Liver (tissue), 9 donors: ENCODE results near the gene TRIO. TPM values are rescaled to one million over a fixed set of nuclear protein-coding genes. Genes with fewer than 3 reads are reported as not detected.

Experiments used
- DNase-seq: peaks from one replicate; pipeline ENCODE4 v3.0.0-alpha.2; 2017; ENCODE audit warnings: low spot score
- H3K27ac ChIP-seq, 2 donors: one replicate each; pipeline ENCODE4 v1.7.0; 2013; ENCODE audit warnings: inconsistent platforms in 2 of 2, low read length in 2 of 2, control low read depth in 1 of 2, low read depth in 1 of 2, mild to moderate bottlenecking in 1 of 2
- H3K27me3 ChIP-seq, 4 donors: one replicate each; pipeline versions ENCODE4 v1.6.1 to v1.7.0; 2013; ENCODE audit warnings: low read length in 3 of 4, inconsistent platforms in 1 of 4, mild to moderate bottlenecking in 1 of 4, moderate library complexity in 1 of 4; ENCODE audit not compliant: control insufficient read depth in 4 of 4, insufficient read depth in 4 of 4
- H3K36me3 ChIP-seq, 4 donors: one replicate each; pipeline versions ENCODE4 v1.6.1 to v1.7.0; 2013; ENCODE audit warnings: low read length in 3 of 4, mild to moderate bottlenecking in 3 of 4, low read depth in 1 of 4, moderate library complexity in 1 of 4; ENCODE audit not compliant: control insufficient read depth in 4 of 4, insufficient read depth in 3 of 4
- H3K4me1 ChIP-seq, 4 donors: one replicate each; pipeline versions ENCODE4 v1.6.1 to v1.7.0; 2013; ENCODE audit warnings: low read length in 3 of 4, mild to moderate bottlenecking in 3 of 4, moderate library complexity in 1 of 4; ENCODE audit not compliant: control insufficient read depth in 4 of 4, insufficient read depth in 4 of 4
- H3K4me3 ChIP-seq, 3 donors: one replicate each; pipeline versions ENCODE4 v1.6.1 to v1.7.0; 2013; ENCODE audit warnings: low read length in 3 of 3, control low read depth in 1 of 3, low read depth in 1 of 3, mild to moderate bottlenecking in 1 of 3
- H3K9ac ChIP-seq, 2 donors: one replicate each; pipeline ENCODE4 v1.7.0; 2013; ENCODE audit warnings: low read length in 2 of 2, mild to moderate bottlenecking in 2 of 2, moderate library complexity in 2 of 2, control low read depth in 1 of 2, low read depth in 1 of 2
- H3K9me3 ChIP-seq, 4 donors: one replicate each; pipeline versions ENCODE4 v1.6.1 to v1.7.0; 2013; ENCODE audit warnings: low read length in 3 of 4; ENCODE audit not compliant: control insufficient read depth in 4 of 4
- CTCF ChIP-seq: fragments of 150-350 bp; IDR thresholded peaks from 2 replicates; pipeline ENCODE4 v1.5.1; 2017; ENCODE audit warnings: improper control_type of control experiment, low read depth, low read length; ENCODE audit not compliant: missing input control
- EGR1 ChIP-seq, 2 donors: IDR thresholded peaks; 2 replicates each; pipeline ENCODE4 v1.6.1; 2016 to 2018; ENCODE audit warnings: antibody characterized with exemption in 2 of 2, low read depth in 2 of 2
- FOXA2 ChIP-seq: IDR thresholded peaks from 2 replicates; pipeline ENCODE4 v1.6.1; 2016; ENCODE audit warnings: antibody characterized with exemption
- GABPA ChIP-seq, 2 donors: IDR thresholded peaks in 1 of 2; conservative IDR thresholded peaks in 1 of 2; 2 replicates each; pipeline ENCODE4 v1.6.1; 2016; ENCODE audit warnings: antibody characterized with exemption in 2 of 2, mild to moderate bottlenecking in 1 of 2, moderate library complexity in 1 of 2
- HNF4A ChIP-seq, 2 donors: conservative IDR thresholded peaks; 2 replicates each; pipeline ENCODE4 v1.6.1; 2016; ENCODE audit warnings: antibody characterized with exemption in 2 of 2, mild to moderate bottlenecking in 2 of 2
- HNF4G ChIP-seq: IDR thresholded peaks from 2 replicates; pipeline ENCODE4 v1.6.1; 2016; ENCODE audit warnings: antibody characterized with exemption
- JUND ChIP-seq, 2 donors: IDR thresholded peaks; 2 replicates each; pipeline ENCODE4 v1.6.1; 2016; ENCODE audit warnings: antibody characterized with exemption in 2 of 2
- NR2F2 ChIP-seq: IDR thresholded peaks from 2 replicates; pipeline ENCODE4 v1.6.1; 2016; ENCODE audit warnings: antibody characterized with exemption
- RAD21 ChIP-seq, 2 donors: IDR thresholded peaks; 2 replicates each; pipeline ENCODE4 v1.6.1; 2016; ENCODE audit warnings: antibody characterized with exemption in 2 of 2, mild to moderate bottlenecking in 2 of 2
- RXRA ChIP-seq, 2 donors: IDR thresholded peaks; 2 replicates each; pipeline ENCODE4 v1.6.1; 2017 to 2018; ENCODE audit warnings: antibody characterized with exemption in 2 of 2, mild to moderate bottlenecking in 1 of 2
- SP1 ChIP-seq: IDR thresholded peaks from 2 replicates; pipeline ENCODE4 v1.6.1; 2018; ENCODE audit warnings: antibody characterized with exemption, mild to moderate bottlenecking
- TAF1 ChIP-seq: conservative IDR thresholded peaks from 2 replicates; pipeline ENCODE4 v1.6.1; 2016; ENCODE audit warnings: antibody characterized with exemption, mild to moderate bottlenecking
- YY1 ChIP-seq: IDR thresholded peaks from 2 replicates; pipeline ENCODE4 v1.6.1; 2016; ENCODE audit warnings: antibody characterized with exemption, mild to moderate bottlenecking
- WGBS: extraction: QIAGEN DNeasy Blood & Tissue Kit; methylation state at CpG from one replicate; pipeline ENCODE4 v1.1.7; 2013; 5-methylcytosine and 5-hydroxymethylcytosine counted together
- polyA plus RNA-seq, 2 donors: library from polyadenylated mRNA; stranded (reverse) in 1 of 2; unstranded in 1 of 2; fragments of 200-250 nt in 1 of 2; fragments of >200 nt in 1 of 2; fragmentation: Nextera tagmentation in 1 of 2; extraction: Ambion mirVana in 1 of 2; gene quantifications; one replicate each; pipeline versions ENCODE4 v1.2.1 to v1.2.3, GENCODE V29; 2013 to 2015
- total RNA-seq, 2 donors: library from RNA; depleted of rRNA; stranded (reverse); fragments of >200 nt; gene quantifications; one replicate each; pipeline ENCODE4 v1.2.3, GENCODE V29; 2014
- TF ChIP-seq, protein P1 (sequence below): IDR thresholded peaks from 2 replicates; pipeline ENCODE4 v1.6.1; 2016; ENCODE audit warnings: antibody characterized with exemption, mild to moderate bottlenecking
- TF ChIP-seq, protein P2 (sequence below): IDR thresholded peaks from 2 replicates; pipeline ENCODE4 v1.6.1; 2016; ENCODE audit warnings: antibody characterized with exemption
- donor health status: healthy.
- donor health status: healthy.
- donor health status: healthy.
- donor health status: healthy.
- donor health status: healthy.

Gene TRIO
- total and polyA plus RNA-seq, 4 donors, result 8.5 to 86.2 (median 16.0) TPM

DNA sequence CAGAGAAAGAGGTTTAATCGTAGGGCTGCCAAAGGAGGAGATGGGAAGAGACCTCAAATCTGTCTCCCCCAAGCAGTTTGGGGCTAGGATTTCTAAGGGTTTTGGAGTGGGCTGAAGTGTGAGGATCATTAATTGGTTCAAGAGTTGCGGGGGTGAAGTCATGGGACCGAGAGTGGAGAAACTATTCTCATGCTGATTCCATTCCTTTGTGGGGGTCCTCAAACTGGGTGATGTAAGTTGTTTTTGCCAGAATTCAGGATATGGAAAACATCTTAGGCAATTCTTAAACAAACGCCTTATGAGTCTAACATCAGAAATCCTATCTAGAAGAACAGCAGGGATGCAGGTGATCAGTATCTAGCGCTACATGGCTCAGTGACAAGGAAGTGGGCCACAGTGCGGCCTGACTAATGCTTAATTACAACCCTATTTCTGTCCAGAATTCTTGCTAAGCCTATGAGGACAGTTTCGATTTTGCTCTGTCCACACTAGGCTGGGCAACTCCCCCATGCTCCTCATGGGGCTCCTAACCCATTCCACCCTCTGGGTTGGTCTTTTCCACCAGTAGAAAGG, 27.7 kb upstream of the TRIO start:
- peaks cover 0 to 12% (median 1%) of the 10 kb centered on the region in 4 donors for H3K4me1 ChIP-seq
- H3K36me3 ChIP-seq, result no peaks in the 10 kb centered on the region
- no peak for DNase-seq
- no peaks in the 10 kb centered on the region for H3K27me3 ChIP-seq
- no peak overlapping the region for H3K27ac ChIP-seq
- no peaks in the 10 kb centered on the region for H3K9me3 ChIP-seq
- WGBS, result 97% methylated on average over 7 of the region's 7 CpGs
- no peak overlapping the region for H3K9ac ChIP-seq
- H3K4me3 ChIP-seq, result no peak overlapping the region
- TF ChIP-seq HNF4A (conservative IDR thresholded peaks at IDR 0.05) (no peak), TAF1 (no peak), RXRA (IDR thresholded peaks at IDR 0.05) (no peak), GABPA (IDR thresholded peaks at IDR 0.05 in 1 of 2, conservative IDR thresholded peaks at IDR 0.05 in 1 of 2) (no peak), NR2F2 (no peak)

DNA sequence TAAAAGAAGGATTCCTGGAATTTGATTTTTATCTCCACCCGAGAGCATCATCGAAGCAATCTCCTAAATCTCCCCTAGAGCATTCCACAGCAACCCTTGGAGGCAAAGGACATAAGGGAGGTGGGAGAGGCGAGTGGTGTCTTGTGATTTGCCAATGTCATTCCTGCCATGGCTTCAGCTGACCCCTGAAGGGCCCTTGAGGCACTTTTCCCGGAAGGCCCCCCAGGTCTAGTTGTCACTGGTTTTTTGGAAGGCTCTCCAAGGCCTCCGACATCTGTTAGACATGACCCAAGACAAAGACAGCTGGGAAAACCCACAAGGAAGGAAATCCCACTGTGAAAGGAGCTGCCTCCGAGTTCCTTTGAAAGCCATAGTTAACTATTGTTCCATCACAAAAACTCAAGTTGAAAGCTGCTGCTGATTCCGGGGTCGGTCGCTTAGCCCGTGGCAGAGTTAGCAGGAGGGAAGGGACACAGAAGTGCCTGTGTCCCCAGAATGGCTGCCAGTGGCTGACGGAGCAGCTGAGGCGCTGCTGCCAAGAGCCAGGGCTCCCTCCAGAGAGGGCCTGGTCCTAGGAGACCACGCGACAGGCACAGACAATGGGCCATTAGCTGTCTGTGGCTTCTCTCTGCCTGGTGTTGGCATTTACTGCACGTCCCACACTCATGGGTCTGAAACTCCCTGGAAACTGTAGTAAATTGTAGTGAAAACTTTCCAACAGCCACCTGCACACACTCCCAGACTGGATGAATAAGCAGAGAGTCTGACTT, 24.4 kb upstream of the TRIO start:
- H3K9ac ChIP-seq, result no peak overlapping the region
- TF ChIP-seq HNF4A (conservative IDR thresholded peaks at IDR 0.05) (no peak), HNF4G (no peak), RAD21 (IDR thresholded peaks at IDR 0.05) (no peak), RXRA (IDR thresholded peaks at IDR 0.05) (no peak), GABPA (IDR thresholded peaks at IDR 0.05 in 1 of 2, conservative IDR thresholded peaks at IDR 0.05 in 1 of 2) (no peak), JUND (IDR thresholded peaks at IDR 0.05) (no peak), NR2F2 (no peak), YY1 (no peak)
- no peak overlapping the region for H3K4me3 ChIP-seq
- no peaks in the 10 kb centered on the region for H3K36me3 ChIP-seq
- H3K27me3 ChIP-seq, result no peaks in the 10 kb centered on the region
- 86% methylated on average over 15 of the region's 15 CpGs for WGBS
- H3K4me1 ChIP-seq, result peaks cover 0 to 3% (median 0%) of the 10 kb centered on the region in 4 donors
- no peaks in the 10 kb centered on the region for H3K9me3 ChIP-seq
- no peak for DNase-seq
- H3K27ac ChIP-seq, result no peak overlapping the region

GRCh38 chr5:14120176-14120575, 23.0 kb upstream of the TRIO start:
- no peak overlapping the region for H3K4me3 ChIP-seq
- DNase-seq, result no peak
- H3K9me3 ChIP-seq, result no peaks in the 10 kb centered on the region
- H3K36me3 ChIP-seq, result no peaks in the 10 kb centered on the region
- no peaks in the 10 kb centered on the region for H3K27me3 ChIP-seq
- no peak overlapping the region for H3K9ac ChIP-seq
- TF ChIP-seq NR2F2 (no peak), RAD21 (IDR thresholded peaks at IDR 0.05) (no peak), GABPA (IDR thresholded peaks at IDR 0.05 in 1 of 2, conservative IDR thresholded peaks at IDR 0.05 in 1 of 2) (no peak), EGR1 (IDR thresholded peaks at IDR 0.05; ENCODE audit: low read depth in 2 of 2) (no peak), FOXA2 (no peak), YY1 (no peak), TAF1 (no peak), HNF4A (conservative IDR thresholded peaks at IDR 0.05) (no peak), SP1 (no peak), JUND (IDR thresholded peaks at IDR 0.05) (no peak), CTCF (no peak)
- TF ChIP-seq, protein P1, sequence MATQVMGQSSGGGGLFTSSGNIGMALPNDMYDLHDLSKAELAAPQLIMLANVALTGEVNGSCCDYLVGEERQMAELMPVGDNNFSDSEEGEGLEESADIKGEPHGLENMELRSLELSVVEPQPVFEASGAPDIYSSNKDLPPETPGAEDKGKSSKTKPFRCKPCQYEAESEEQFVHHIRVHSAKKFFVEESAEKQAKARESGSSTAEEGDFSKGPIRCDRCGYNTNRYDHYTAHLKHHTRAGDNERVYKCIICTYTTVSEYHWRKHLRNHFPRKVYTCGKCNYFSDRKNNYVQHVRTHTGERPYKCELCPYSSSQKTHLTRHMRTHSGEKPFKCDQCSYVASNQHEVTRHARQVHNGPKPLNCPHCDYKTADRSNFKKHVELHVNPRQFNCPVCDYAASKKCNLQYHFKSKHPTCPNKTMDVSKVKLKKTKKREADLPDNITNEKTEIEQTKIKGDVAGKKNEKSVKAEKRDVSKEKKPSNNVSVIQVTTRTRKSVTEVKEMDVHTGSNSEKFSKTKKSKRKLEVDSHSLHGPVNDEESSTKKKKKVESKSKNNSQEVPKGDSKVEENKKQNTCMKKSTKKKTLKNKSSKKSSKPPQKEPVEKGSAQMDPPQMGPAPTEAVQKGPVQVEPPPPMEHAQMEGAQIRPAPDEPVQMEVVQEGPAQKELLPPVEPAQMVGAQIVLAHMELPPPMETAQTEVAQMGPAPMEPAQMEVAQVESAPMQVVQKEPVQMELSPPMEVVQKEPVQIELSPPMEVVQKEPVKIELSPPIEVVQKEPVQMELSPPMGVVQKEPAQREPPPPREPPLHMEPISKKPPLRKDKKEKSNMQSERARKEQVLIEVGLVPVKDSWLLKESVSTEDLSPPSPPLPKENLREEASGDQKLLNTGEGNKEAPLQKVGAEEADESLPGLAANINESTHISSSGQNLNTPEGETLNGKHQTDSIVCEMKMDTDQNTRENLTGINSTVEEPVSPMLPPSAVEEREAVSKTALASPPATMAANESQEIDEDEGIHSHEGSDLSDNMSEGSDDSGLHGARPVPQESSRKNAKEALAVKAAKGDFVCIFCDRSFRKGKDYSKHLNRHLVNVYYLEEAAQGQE, result no peak
- TF ChIP-seq, protein P2, sequence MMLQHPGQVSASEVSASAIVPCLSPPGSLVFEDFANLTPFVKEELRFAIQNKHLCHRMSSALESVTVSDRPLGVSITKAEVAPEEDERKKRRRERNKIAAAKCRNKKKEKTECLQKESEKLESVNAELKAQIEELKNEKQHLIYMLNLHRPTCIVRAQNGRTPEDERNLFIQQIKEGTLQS, result no peak
- H3K27ac ChIP-seq, result no peak overlapping the region
- WGBS, result 95% methylated on average over 4 of the region's 4 CpGs
- H3K4me1 ChIP-seq, result no peaks in the 10 kb centered on the region
